Gastroesophageal sphincter (tissue), 3 donors: Measurements from ENCODE around the gene PANX2.

Source experiments
- CTCF ChIP-seq, 4 experiments: fragments of 200-600 bp in 2 of 4; fragments of 450-650 bp in 2 of 4; sonication (generic) in 1 of 4; IDR thresholded peaks; one replicate each; pipeline ENCODE4 v1.5.1; 2017 to 2019; ENCODE audit warnings: antibody characterized with exemption in 4 of 4, mild to moderate bottlenecking in 2 of 4, moderate library complexity in 2 of 4
- EP300 ChIP-seq: sonication (generic); formaldehyde crosslinking; IDR thresholded peaks from one replicate; pipeline ENCODE4 v1.6.1; 2017; ENCODE audit warnings: antibody characterized with exemption, mild to moderate bottlenecking
- POLR2AphosphoS5 ChIP-seq: sonication (generic); formaldehyde crosslinking; IDR thresholded peaks from one replicate; pipeline ENCODE4 v1.6.1; 2017; ENCODE audit warnings: antibody characterized with exemption

DNA sequence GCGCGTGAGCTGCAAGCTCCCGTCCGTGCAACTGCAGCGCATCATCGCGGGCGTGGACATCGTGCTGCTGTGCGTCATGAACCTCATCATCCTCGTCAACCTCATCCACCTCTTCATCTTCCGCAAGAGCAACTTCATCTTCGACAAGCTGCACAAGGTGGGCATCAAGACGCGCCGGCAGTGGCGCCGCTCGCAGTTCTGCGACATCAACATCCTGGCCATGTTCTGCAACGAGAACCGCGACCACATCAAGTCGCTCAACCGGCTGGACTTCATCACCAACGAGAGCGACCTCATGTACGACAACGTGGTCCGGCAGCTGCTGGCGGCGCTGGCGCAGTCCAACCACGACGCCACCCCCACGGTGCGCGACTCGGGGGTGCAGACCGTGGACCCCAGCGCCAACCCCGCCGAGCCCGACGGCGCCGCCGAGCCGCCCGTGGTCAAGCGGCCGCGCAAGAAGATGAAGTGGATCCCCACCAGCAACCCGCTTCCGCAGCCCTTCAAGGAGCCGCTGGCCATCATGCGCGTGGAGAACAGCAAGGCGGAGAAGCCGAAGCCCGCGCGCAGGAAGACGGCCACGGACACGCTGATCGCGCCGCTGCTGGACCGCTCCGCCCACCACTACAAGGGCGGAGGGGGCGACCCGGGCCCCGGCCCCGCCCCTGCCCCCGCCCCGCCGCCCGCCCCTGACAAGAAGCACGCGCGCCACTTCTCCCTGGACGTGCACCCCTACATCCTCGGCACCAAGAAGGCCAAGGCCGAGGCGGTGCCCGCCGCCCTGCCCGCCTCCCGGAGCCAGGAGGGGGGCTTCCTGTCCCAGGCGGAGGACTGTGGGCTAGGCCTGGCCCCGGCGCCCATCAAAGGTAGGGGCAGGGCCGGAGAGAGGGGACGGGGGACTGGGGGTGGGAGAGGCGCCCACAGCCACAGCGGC is 7.3 kb downstream of the PANX2 start:
- TF ChIP-seq CTCF (IDR thresholded peaks at IDR 0.05) = no peak
- TF ChIP-seq POLR2AphosphoS5 = no peak
- TF ChIP-seq EP300 = no peak
